H9 (cell line): Measurements from ENCODE around the gene PARVB. TPM values are rescaled to one million over a fixed set of nuclear protein-coding genes. Genes with fewer than 3 reads are reported as not detected.

Experiments used
- DNase-seq: peaks from one replicate; pipeline ENCODE4 v3.0.0-alpha.2; 2017
- H2AFZ ChIP-seq: one replicate; pipeline ENCODE4 v1.6.1; 2013; ENCODE audit warnings: mild to moderate bottlenecking, low read length, control low read depth, moderate library complexity
- H2AK5ac ChIP-seq: 2 replicates; pipeline ENCODE4 v1.6.1; 2013; ENCODE audit warnings: low read length, control low read depth, mixed read lengths; ENCODE audit not compliant: insufficient read length
- H2BK120ac ChIP-seq: one replicate; pipeline ENCODE4 v1.6.1; 2013; ENCODE audit warnings: low read depth, mild to moderate bottlenecking, low read length, control low read depth, inconsistent platforms; ENCODE audit not compliant: poor library complexity, severe bottlenecking
- H2BK12ac ChIP-seq: 2 replicates; pipeline ENCODE4 v1.6.1; 2013; ENCODE audit warnings: low read length, control low read depth, mixed read lengths, low read depth; ENCODE audit not compliant: insufficient read length
- H2BK15ac ChIP-seq: 2 replicates; pipeline ENCODE4 v1.6.1; 2013; ENCODE audit warnings: low read depth, low read length, control low read depth
- H2BK20ac ChIP-seq: one replicate; pipeline ENCODE4 v1.6.1; 2013; ENCODE audit warnings: low read depth, mild to moderate bottlenecking, low read length, control low read depth, inconsistent platforms; ENCODE audit not compliant: poor library complexity, severe bottlenecking
- H2BK5ac ChIP-seq: 2 replicates; pipeline ENCODE4 v1.6.1; 2013; ENCODE audit warnings: low read length, control low read depth, mixed read lengths; ENCODE audit not compliant: insufficient read length
- H3K14ac ChIP-seq: 2 replicates; pipeline ENCODE4 v1.6.1; 2013; ENCODE audit warnings: low read length, control low read depth; ENCODE audit not compliant: insufficient read depth
- H3K18ac ChIP-seq: 2 replicates; pipeline ENCODE4 v1.6.1; 2013; ENCODE audit warnings: low read depth, mild to moderate bottlenecking, mixed read lengths, low read length, control low read depth; ENCODE audit not compliant: insufficient read length
- H3K23ac ChIP-seq: 2 replicates; pipeline ENCODE4 v1.6.1; 2013; ENCODE audit warnings: low read length, control low read depth, mixed read lengths, low read depth; ENCODE audit not compliant: insufficient read length
- H3K23me2 ChIP-seq: 2 replicates; pipeline ENCODE4 v1.6.1; 2013; ENCODE audit warnings: low read depth, mild to moderate bottlenecking, mixed read lengths, low read length, control low read depth; ENCODE audit not compliant: insufficient read length, poor library complexity, severe bottlenecking
- H3K27ac ChIP-seq: 2 replicates; pipeline ENCODE4 v1.5.1; 2013; ENCODE audit warnings: low read length, control low read depth, mixed read lengths, low read depth; ENCODE audit not compliant: insufficient read length
- H3K27me3 ChIP-seq: 2 replicates; pipeline ENCODE4 v1.6.1; 2013; ENCODE audit warnings: low read length, control low read depth, inconsistent platforms; ENCODE audit not compliant: insufficient read depth
- H3K4ac ChIP-seq: 2 replicates; pipeline ENCODE4 v1.6.1; 2013; ENCODE audit warnings: low read depth, mild to moderate bottlenecking, control low read depth, inconsistent platforms, low read length, moderate library complexity
- H3K4me1 ChIP-seq: 2 replicates; pipeline ENCODE4 v1.6.1; 2013; ENCODE audit warnings: low read length, control low read depth, inconsistent platforms; ENCODE audit not compliant: insufficient read depth
- H3K4me2 ChIP-seq: 2 replicates; pipeline ENCODE4 v1.6.1; 2013; ENCODE audit warnings: low read length, control low read depth, mixed read lengths; ENCODE audit not compliant: insufficient read length, insufficient read depth
- H3K56ac ChIP-seq: 2 replicates; pipeline ENCODE4 v1.6.1; 2013; ENCODE audit warnings: low read depth, mild to moderate bottlenecking, mixed read lengths, low read length, control low read depth; ENCODE audit not compliant: insufficient read length
- H3K79me1 ChIP-seq: 2 replicates; pipeline ENCODE4 v1.6.1; 2013; ENCODE audit warnings: low read depth, mild to moderate bottlenecking, moderate library complexity, low read length, control low read depth, inconsistent platforms; ENCODE audit not compliant: insufficient read depth, poor library complexity, severe bottlenecking
- H3K79me2 ChIP-seq: 2 replicates; pipeline ENCODE4 v1.6.1; 2013; ENCODE audit warnings: low read length, control low read depth, inconsistent platforms; ENCODE audit not compliant: insufficient read depth
- H3K9ac ChIP-seq: 2 replicates; pipeline ENCODE4 v1.6.1; 2013; ENCODE audit warnings: low read length, control low read depth, mixed read lengths; ENCODE audit not compliant: insufficient read length; ENCODE audit errors: extremely low read depth
- H3K9me3 ChIP-seq: one replicate; pipeline ENCODE4 v1.6.1; 2013; ENCODE audit warnings: low read depth, low read length, inconsistent platforms; ENCODE audit not compliant: control insufficient read depth
- H3T11ph ChIP-seq: one replicate; pipeline ENCODE4 v1.6.1; 2013; ENCODE audit warnings: mild to moderate bottlenecking, low read length, control low read depth, inconsistent platforms
- H4K20me1 ChIP-seq: one replicate; pipeline ENCODE4 v1.6.1; 2013; ENCODE audit not compliant: control insufficient read depth, insufficient read length, insufficient read depth
- H4K5ac ChIP-seq: 2 replicates; pipeline ENCODE4 v1.6.1; 2013; ENCODE audit warnings: low read depth, mild to moderate bottlenecking, mixed read lengths, low read length, control low read depth; ENCODE audit not compliant: insufficient read length
- H4K8ac ChIP-seq: replicated peaks from 2 replicates; pipeline ENCODE4 v1.6.1; 2013; ENCODE audit warnings: low read length, control low read depth, mixed read lengths, low read depth; ENCODE audit not compliant: insufficient read length
- H4K91ac ChIP-seq: 2 replicates; pipeline ENCODE4 v1.6.1; 2013; ENCODE audit warnings: low read depth, mild to moderate bottlenecking, moderate library complexity, mixed read lengths, low read length, control low read depth; ENCODE audit not compliant: insufficient read length
- H3K27ac Mint-ChIP-seq, 3 experiments: 2 replicates in 2 of 3; 3 replicates in 1 of 3; pipeline ENCODE4 v1.8.0; 2020 to 2021; ENCODE audit warnings: mixed read lengths in 3 of 3, mild to moderate bottlenecking in 1 of 3, moderate library complexity in 1 of 3
- H3K27me3 Mint-ChIP-seq: 2 replicates; pipeline ENCODE4 v1.8.0; 2021; ENCODE audit warnings: low read depth, mild to moderate bottlenecking, moderate library complexity, mixed read lengths
- H3K36me3 Mint-ChIP-seq, 3 experiments: 2 replicates in 2 of 3; 3 replicates in 1 of 3; pipeline ENCODE4 v1.8.0; 2020 to 2021; ENCODE audit warnings: low read depth in 3 of 3, mixed read lengths in 3 of 3; ENCODE audit not compliant: insufficient read depth in 1 of 3
- H3K4me1 Mint-ChIP-seq, 2 experiments: 2 replicates each; pipeline ENCODE4 v1.8.0; 2020; ENCODE audit warnings: mixed read lengths in 2 of 2
- H3K4me3 Mint-ChIP-seq, 2 experiments: 2 replicates in 1 of 2; 3 replicates in 1 of 2; pipeline ENCODE4 v1.8.0; 2020 to 2021; ENCODE audit warnings: mild to moderate bottlenecking in 2 of 2, mixed read lengths in 2 of 2, moderate library complexity in 1 of 2
- H3K9me3 Mint-ChIP-seq, 2 experiments: 2 replicates in 1 of 2; 3 replicates in 1 of 2; pipeline ENCODE4 v1.8.0; 2020; ENCODE audit warnings: mild to moderate bottlenecking in 2 of 2, mixed read lengths in 2 of 2, moderate library complexity in 1 of 2
- CTCF ChIP-seq: fragments of 200-600 bp; sonication (generic); conservative IDR thresholded peaks from 3 replicates; pipeline ENCODE4 v1.8.0; 2021; ENCODE audit warnings: antibody characterized with exemption, mild to moderate bottlenecking
- WGBS: extraction: QIAGEN DNeasy Blood & Tissue Kit; methylation state at CpG from one replicate; pipeline ENCODE4 v1.1.7; 2013; ENCODE audit warnings: missing lambda C conversion rate, low lambda C conversion rate, mixed read lengths; ENCODE audit not compliant: insufficient read length; ENCODE audit errors: extremely low coverage; 5-methylcytosine and 5-hydroxymethylcytosine counted together
- total RNA-seq: library from RNA; stranded (reverse); gene quantifications from 2 replicates; pipeline ENCODE4 v1.2.1, GENCODE V29; 2021

Gene PARVB
- total RNA-seq, 1 experiment from 2014 or later, result 15.6 TPM

GRCh38 chr22:44212936-44213335, 188.8 kb downstream of the PARVB start:
- no peak for DNase-seq
- Histone ChIP-seq H4K91ac (no peak overlapping the region), H3T11ph (no peak overlapping the region), H3K4me1 (no peaks in the 10 kb centered on the region), H4K8ac (no peak overlapping the region), H3K23ac (no peak overlapping the region), H3K9me3 (no peaks in the 10 kb centered on the region), H2BK12ac (no peak overlapping the region), H3K18ac (no peak overlapping the region), H3K79me1 (no peaks in the 10 kb centered on the region), H3K9ac (no peak overlapping the region), H3K4ac (no peak overlapping the region), H3K23me2 (no peaks in the 10 kb centered on the region), H2AK5ac (no peak overlapping the region), H3K56ac (no peak overlapping the region), H2BK20ac (no peak overlapping the region), H2BK120ac (no peak overlapping the region), H2BK5ac (no peak overlapping the region), H3K4me2 (no peak overlapping the region), H3K14ac (no peak overlapping the region), H3K27ac (no peak overlapping the region), H4K20me1 (no peaks in the 10 kb centered on the region), H2AFZ (no peak overlapping the region), H2BK15ac (no peak overlapping the region), H4K5ac (no peak overlapping the region), H3K27me3 (no peaks in the 10 kb centered on the region), H3K79me2 (no peaks in the 10 kb centered on the region)
- peaks cover 0 to 3% (median 0%) of the 10 kb centered on the region in 3 experiments; a peak in 2 of 7 replicates for H3K36me3 Mint-ChIP-seq
- peaks cover 0 to 14% of the 10 kb centered on the region in 2 experiments; a peak in 3 of 5 replicates for H3K9me3 Mint-ChIP-seq
- peaks cover 0 to 4% of the 10 kb centered on the region in 2 experiments; a peak in 2 of 4 replicates for H3K4me1 Mint-ChIP-seq
- no peak overlapping the region for H3K27ac Mint-ChIP-seq
- no CpG with 5 or more reads among the region's 1 CpG for WGBS
- no peak for TF ChIP-seq CTCF
- peaks cover 11% of the 10 kb centered on the region for H3K27me3 Mint-ChIP-seq
- no peak overlapping the region for H3K4me3 Mint-ChIP-seq
